ENCODE data around the gene AGPAT1. TPM values are rescaled to one million over a fixed set of nuclear protein-coding genes. Genes with fewer than 3 reads are reported as not detected.

Gene AGPAT1
- total and polyA plus RNA-seq, 2 of the 8 experiments (the other 6 are each of a cell fraction or from before 2014, with no cell fraction given), result 96.0 to 222 TPM

- TF ChIP-seq TAF1 (IDR thresholded peaks at IDR 0.05; ENCODE audit: low read depth, low read length) (peak; percentile 69), POLR2AphosphoS5 (IDR thresholded peaks at IDR 0.05; ENCODE audit: low read depth, low read length) (peak; percentile 76), CEBPB (IDR thresholded peaks at IDR 0.05; ENCODE audit: low read depth, low read length) (no peak), POLR2A (IDR thresholded peaks at IDR 0.05; ENCODE audit: control extremely low read depth in 1 of 2, low read depth in 2 of 2, low read length in 2 of 2) (peak; percentile 52 to 86; a peak in 2 of 3 replicates), MAFK (IDR thresholded peaks at IDR 0.05; ENCODE audit: low read depth, low read length) (peak; percentile 12; the same call in 1 of the 2 replicates), YY1 (IDR thresholded peaks at IDR 0.05; ENCODE audit: low read depth, low read length) (peak; percentile 93), SAP30 (IDR thresholded peaks at IDR 0.05; ENCODE audit: insufficient read depth, insufficient replicate concordance, low read length) (peak; percentile 88), CBX8 (IDR thresholded peaks at IDR 0.05; ENCODE audit: borderline replicate concordance, low read depth, low read length) (no peak), RAD21 (IDR thresholded peaks at IDR 0.05 in 1 of 2, conservative IDR thresholded peaks at IDR 0.05 in 1 of 2; ENCODE audit: low read depth in 2 of 2, low read length in 2 of 2) (no peak), HDAC2 (IDR thresholded peaks at IDR 0.05; ENCODE audit: borderline replicate concordance in 1 of 2, low read depth in 2 of 2, low read length in 2 of 2) (peak in 1 of 2 experiments; percentile 92; a peak in 1 of 4 replicates), EGR1 (IDR thresholded peaks at IDR 0.05; ENCODE audit: borderline replicate concordance, low read depth, low read length) (no peak), JUND (IDR thresholded peaks at IDR 0.05; ENCODE audit: low read length) (0 out of 2 replicates have a peak, but pooled peaks have one; percentile 3), BCL11A (IDR thresholded peaks at IDR 0.05; ENCODE audit: low read depth in 2 of 2, low read length in 2 of 2) (no peak), ASH2L (IDR thresholded peaks at IDR 0.05; ENCODE audit: low read length) (peak; percentile 87), RFX5 (IDR thresholded peaks at IDR 0.05; ENCODE audit: borderline replicate concordance, low read depth, low read length) (0 out of 2 replicates have a peak, but pooled peaks have one; percentile 37), SUZ12 (IDR thresholded peaks at IDR 0.05; ENCODE audit: low read length) (no peak), KDM4A (IDR thresholded peaks at IDR 0.05; ENCODE audit: low read depth, low read length, severe bottlenecking) (no peak), KDM1A (IDR thresholded peaks at IDR 0.05; ENCODE audit: borderline replicate concordance, low read length) (no peak), BRCA1 (IDR thresholded peaks at IDR 0.05; ENCODE audit: low read depth, low read length) (no peak), CREB1 (IDR thresholded peaks at IDR 0.05) (peak; percentile 57; the same call in 1 of the 2 replicates), NANOG (IDR thresholded peaks at IDR 0.05; ENCODE audit: insufficient read depth, low read depth, low read length, poor library complexity, severe bottlenecking) (no peak), NRF1 (IDR thresholded peaks at IDR 0.05; ENCODE audit: low read depth, low read length) (peak; percentile 75), USF2 (IDR thresholded peaks at IDR 0.05; ENCODE audit: low read length) (peak; percentile 86)
Measured at GRCh38 chr6:32127717-32128592, 47.9 kb downstream of the AGPAT1 start, which contains the start of gene ATF6B (continued).
